Measurements from ENCODE around the gene NUFIP2.
"Not testable (repeated sequence)": the region's sequence is repeated elsewhere in the genome, so short reads cannot be mapped to it uniquely, and the experiment has no call there.

Gene NUFIP2

GRCh38 chr17:29293890-29294579, at the start of gene NUFIP2:
NUFIP2 (minus strand) TSS chr17:29294148; CDS start chr17:29294059, 89 bp downstream.
- H3K27me3 ChIP-seq (ENCODE audit: insufficient read depth, low read length): no peaks in the 10 kb centered on the region
- peak within 1 kb of the TSS; percentile 2 for H2AFZ ChIP-seq (ENCODE audit: low read depth, low read length)
- peaks cover 17% of the 10 kb centered on the region for H3K4me1 ChIP-seq (ENCODE audit: insufficient read depth, low read length)
- H3K36me3 ChIP-seq (ENCODE audit: insufficient read depth, low read length): peaks cover 17% of the 10 kb centered on the region
- peak within 1 kb of the TSS; percentile 73 for H3K4me3 ChIP-seq (ENCODE audit: low read length)
- H3K9me3 ChIP-seq (ENCODE audit: low read length): no peaks in the 10 kb centered on the region

- Histone ChIP-seq H3K4me3 (ENCODE audit: low read length) (no peak overlapping the region), H2AFZ (ENCODE audit: low read depth, low read length) (no peak overlapping the region), H3K4me1 (ENCODE audit: insufficient read depth, low read length) (no peaks in the 10 kb centered on the region), H3K9me3 (ENCODE audit: low read length) (no peaks in the 10 kb centered on the region), H3K36me3 (ENCODE audit: insufficient read depth, low read length) (no peaks in the 10 kb centered on the region), H3K27me3 (ENCODE audit: insufficient read depth, low read length) (no peaks in the 10 kb centered on the region)
Observed at GRCh38 chr17:29342158-29342765, 48.3 kb upstream of the NUFIP2 start.

GRCh38 chr17:29341726-29342125, 47.8 kb upstream of the NUFIP2 start:
- H3K4me1 ChIP-seq (ENCODE audit: insufficient read depth, low read length): no peaks in the 10 kb centered on the region
- no peaks in the 10 kb centered on the region for H3K9me3 ChIP-seq (ENCODE audit: low read length)
- no peaks in the 10 kb centered on the region for H3K27me3 ChIP-seq (ENCODE audit: insufficient read depth, low read length)
- H3K36me3 ChIP-seq (ENCODE audit: insufficient read depth, low read length): no peaks in the 10 kb centered on the region
- H2AFZ ChIP-seq (ENCODE audit: low read depth, low read length): no peak overlapping the region
- H3K4me3 ChIP-seq (ENCODE audit: low read length): no peak overlapping the region

GRCh38 chr17:29339016-29339415, 45.1 kb upstream of the NUFIP2 start:
- not testable (repeated sequence) for H3K4me1 ChIP-seq (ENCODE audit: insufficient read depth, low read length); H3K27me3 ChIP-seq (ENCODE audit: insufficient read depth, low read length); H3K4me3 ChIP-seq (ENCODE audit: low read length); H3K9me3 ChIP-seq (ENCODE audit: low read length); H2AFZ ChIP-seq (ENCODE audit: low read depth, low read length); H3K36me3 ChIP-seq (ENCODE audit: insufficient read depth, low read length)

GRCh38 chr17:29331708-29332085, 37.7 kb upstream of the NUFIP2 start:
- H2AFZ ChIP-seq (ENCODE audit: low read depth, low read length): no peak overlapping the region
- no peak overlapping the region for H3K4me3 ChIP-seq (ENCODE audit: low read length)
- peaks cover 2% of the 10 kb centered on the region for H3K4me1 ChIP-seq (ENCODE audit: insufficient read depth, low read length)
- no peaks in the 10 kb centered on the region for H3K9me3 ChIP-seq (ENCODE audit: low read length)
- H3K36me3 ChIP-seq (ENCODE audit: insufficient read depth, low read length): no peaks in the 10 kb centered on the region
- no peaks in the 10 kb centered on the region for H3K27me3 ChIP-seq (ENCODE audit: insufficient read depth, low read length)

- Histone ChIP-seq H3K4me1 (ENCODE audit: insufficient read depth, low read length) (peaks cover 2% of the 10 kb centered on the region), H3K27me3 (ENCODE audit: insufficient read depth, low read length) (no peaks in the 10 kb centered on the region), H3K36me3 (ENCODE audit: insufficient read depth, low read length) (no peaks in the 10 kb centered on the region), H3K4me3 (ENCODE audit: low read length) (no peak overlapping the region), H3K9me3 (ENCODE audit: low read length) (no peaks in the 10 kb centered on the region), H2AFZ (ENCODE audit: low read depth, low read length) (no peak overlapping the region)
Observed at GRCh38 chr17:29331075-29331707, 37.2 kb upstream of the NUFIP2 start.

GRCh38 chr17:29327412-29327811, 33.5 kb upstream of the NUFIP2 start:
- Histone ChIP-seq H3K4me1 (ENCODE audit: insufficient read depth, low read length) (peaks cover 2% of the 10 kb centered on the region), H3K36me3 (ENCODE audit: insufficient read depth, low read length) (no peaks in the 10 kb centered on the region), H3K9me3 (ENCODE audit: low read length) (no peaks in the 10 kb centered on the region), H2AFZ (ENCODE audit: low read depth, low read length) (no peak overlapping the region), H3K4me3 (ENCODE audit: low read length) (no peak overlapping the region), H3K27me3 (ENCODE audit: insufficient read depth, low read length) (no peaks in the 10 kb centered on the region)

- Histone ChIP-seq H3K36me3 (ENCODE audit: insufficient read depth, low read length) (no peaks in the 10 kb centered on the region), H3K9me3 (ENCODE audit: low read length) (no peaks in the 10 kb centered on the region), H3K4me1 (ENCODE audit: insufficient read depth, low read length) (peaks cover 2% of the 10 kb centered on the region), H2AFZ (ENCODE audit: low read depth, low read length) (no peak overlapping the region), H3K27me3 (ENCODE audit: insufficient read depth, low read length) (no peaks in the 10 kb centered on the region), H3K4me3 (ENCODE audit: low read length) (no peak overlapping the region)
Observed at GRCh38 chr17:29326023-29326813, 32.3 kb upstream of the NUFIP2 start.

GRCh38 chr17:29322363-29322762, 28.4 kb upstream of the NUFIP2 start:
- Histone ChIP-seq H3K27me3 (ENCODE audit: insufficient read depth, low read length) (no peaks in the 10 kb centered on the region), H3K4me3 (ENCODE audit: low read length) (no peak overlapping the region), H3K36me3 (ENCODE audit: insufficient read depth, low read length) (no peaks in the 10 kb centered on the region), H2AFZ (ENCODE audit: low read depth, low read length) (no peak overlapping the region), H3K4me1 (ENCODE audit: insufficient read depth, low read length) (no peaks in the 10 kb centered on the region), H3K9me3 (ENCODE audit: low read length) (no peaks in the 10 kb centered on the region)

- no peaks in the 10 kb centered on the region for H3K27me3 ChIP-seq (ENCODE audit: insufficient read depth, low read length)
- no peaks in the 10 kb centered on the region for H3K36me3 ChIP-seq (ENCODE audit: insufficient read depth, low read length)
- H2AFZ ChIP-seq (ENCODE audit: low read depth, low read length): no peak overlapping the region
- no peak overlapping the region for H3K4me3 ChIP-seq (ENCODE audit: low read length)
- H3K9me3 ChIP-seq (ENCODE audit: low read length): no peaks in the 10 kb centered on the region
- no peaks in the 10 kb centered on the region for H3K4me1 ChIP-seq (ENCODE audit: insufficient read depth, low read length)
Observed at GRCh38 chr17:29303386-29303785, 9.4 kb upstream of the NUFIP2 start.

GRCh38 chr17:29299031-29299430, 5.1 kb upstream of the NUFIP2 start:
- Histone ChIP-seq H3K4me3 (ENCODE audit: low read length) (no peak overlapping the region), H3K9me3 (ENCODE audit: low read length) (no peaks in the 10 kb centered on the region), H2AFZ (ENCODE audit: low read depth, low read length) (no peak overlapping the region), H3K27me3 (ENCODE audit: insufficient read depth, low read length) (no peaks in the 10 kb centered on the region), H3K4me1 (ENCODE audit: insufficient read depth, low read length) (peaks cover 5% of the 10 kb centered on the region), H3K36me3 (ENCODE audit: insufficient read depth, low read length) (no peaks in the 10 kb centered on the region)

- Histone ChIP-seq H3K27me3 (ENCODE audit: insufficient read depth, low read length) (no peaks in the 10 kb centered on the region), H3K4me3 (ENCODE audit: low read length) (no peak overlapping the region), H3K36me3 (ENCODE audit: insufficient read depth, low read length) (peaks cover 3% of the 10 kb centered on the region), H3K4me1 (ENCODE audit: insufficient read depth, low read length) (peaks cover 15% of the 10 kb centered on the region), H3K9me3 (ENCODE audit: low read length) (no peaks in the 10 kb centered on the region), H2AFZ (ENCODE audit: low read depth, low read length) (no peak overlapping the region)
Observed at GRCh38 chr17:29295420-29295819, 1.5 kb upstream of the NUFIP2 start.

GRCh38 chr17:29294580-29294900, 592 bp upstream of the NUFIP2 start:
- no peaks in the 10 kb centered on the region for H3K9me3 ChIP-seq (ENCODE audit: low read length)
- peak overlapping the region; percentile 73 for H3K4me3 ChIP-seq (ENCODE audit: low read length)
- peak overlapping the region; percentile 2 for H2AFZ ChIP-seq (ENCODE audit: low read depth, low read length)
- peaks cover 17% of the 10 kb centered on the region for H3K4me1 ChIP-seq (ENCODE audit: insufficient read depth, low read length)
- H3K27me3 ChIP-seq (ENCODE audit: insufficient read depth, low read length): no peaks in the 10 kb centered on the region
- H3K36me3 ChIP-seq (ENCODE audit: insufficient read depth, low read length): peaks cover 12% of the 10 kb centered on the region

All from neuron (in vitro differentiated cells).